HFF-Myc (cell line): Measurements from ENCODE around the gene DAPL1.

Source experiments
- DNase-seq: peaks from one replicate; pipeline ENCODE4 v3.0.0-alpha.2; 2011; ENCODE audit warnings: low read depth; ENCODE audit errors: extremely low read depth
- H3K4me3 ChIP-seq: replicated peaks from 2 replicates; pipeline ENCODE4 v1.5.1; 2011; ENCODE audit warnings: low read depth, mild to moderate bottlenecking, control low read depth, low read length
- CTCF ChIP-seq: IDR thresholded peaks from 2 replicates; pipeline ENCODE4 v1.5.1; 2012; ENCODE audit warnings: mild to moderate bottlenecking, low read depth, low read length, control low read depth; ENCODE audit errors: missing control alignments

The DAPL1 gene

GRCh38 chr2:158762336-158762735 is 32.8 kb upstream of the DAPL1 start:
- no peak for DNase-seq
- TF ChIP-seq CTCF: no peak
- no peak overlapping the region for H3K4me3 ChIP-seq

GRCh38 chr2:158766524-158766923 is 28.6 kb upstream of the DAPL1 start:
- no peak for DNase-seq
- TF ChIP-seq CTCF: no peak
- H3K4me3 ChIP-seq: no peak overlapping the region

GRCh38 chr2:158772306-158773078 is 22.6 kb upstream of the DAPL1 start:
- TF ChIP-seq CTCF: no peak
- no peak overlapping the region for H3K4me3 ChIP-seq

GRCh38 chr2:158773121-158773520 is 22.0 kb upstream of the DAPL1 start:
- H3K4me3 ChIP-seq: no peak overlapping the region
- no peak for DNase-seq
- TF ChIP-seq CTCF: no peak

More at GRCh38 chr2:158772306-158773078, 22.6 kb upstream of the DAPL1 start:
- no peak for DNase-seq

GRCh38 chr2:158774681-158775080 is 20.4 kb upstream of the DAPL1 start:
- H3K4me3 ChIP-seq: no peak overlapping the region
- DNase-seq: no peak
- no peak for TF ChIP-seq CTCF

GRCh38 chr2:158775273-158776027 is 19.7 kb upstream of the DAPL1 start:
- H3K4me3 ChIP-seq: no peak overlapping the region
- DNase-seq: no peak
- TF ChIP-seq CTCF: no peak
